SIG-M5 (cell line): Measurements from ENCODE around the gene CPT1C.

Source experiments
- DNase-seq: peaks from one replicate; lab custom pipeline; 2025; lab: John Stamatoyannopoulos, UW

The CPT1C gene

GRCh38 chr19:49690656-49691242, at the start of gene CPT1C:
CPT1C (plus strand) TSS chr19:49691116; CDS start chr19:49692253, 1,137 bp downstream.
- DNase-seq: no peak

- peak; percentile 85 for DNase-seq
Measured at GRCh38 chr19:49641688-49642491, 49.0 kb upstream of the CPT1C start, which contains the start of gene SCAF1. SCAF1 (plus strand) TSS chr19:49642209; CDS start chr19:49645027, 2,818 bp downstream.

GRCh38 chr19:49642492-49643035, 48.4 kb upstream of the CPT1C start:
- no peak for DNase-seq

- no peak for DNase-seq
Measured at GRCh38 chr19:49643466-49643865, 47.5 kb upstream of the CPT1C start.

DNA sequence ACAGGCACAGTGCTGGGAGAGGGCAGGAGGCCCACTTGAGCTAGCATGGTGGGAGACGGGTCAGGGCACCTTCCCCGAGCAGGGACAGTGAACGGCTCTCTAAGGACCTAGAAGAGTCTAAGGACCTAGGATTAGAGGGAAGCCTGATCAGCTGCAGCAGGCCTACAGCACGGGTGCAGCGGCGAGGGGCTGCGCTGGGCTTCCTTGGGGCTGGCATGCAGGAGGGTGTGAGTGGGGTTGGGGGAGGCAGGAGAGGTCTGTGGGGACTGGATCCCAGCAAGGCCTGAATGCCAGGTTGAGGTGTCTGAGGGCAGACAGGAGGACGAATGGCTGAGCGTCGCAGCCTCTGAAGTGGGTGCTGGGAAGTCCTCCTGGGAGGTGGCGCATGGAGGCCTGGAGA, 45.3 kb upstream of the CPT1C start:
- no peak for DNase-seq

- DNase-seq: no peak
Measured at GRCh38 chr19:49645995-49646394, 44.9 kb upstream of the CPT1C start.

DNA sequence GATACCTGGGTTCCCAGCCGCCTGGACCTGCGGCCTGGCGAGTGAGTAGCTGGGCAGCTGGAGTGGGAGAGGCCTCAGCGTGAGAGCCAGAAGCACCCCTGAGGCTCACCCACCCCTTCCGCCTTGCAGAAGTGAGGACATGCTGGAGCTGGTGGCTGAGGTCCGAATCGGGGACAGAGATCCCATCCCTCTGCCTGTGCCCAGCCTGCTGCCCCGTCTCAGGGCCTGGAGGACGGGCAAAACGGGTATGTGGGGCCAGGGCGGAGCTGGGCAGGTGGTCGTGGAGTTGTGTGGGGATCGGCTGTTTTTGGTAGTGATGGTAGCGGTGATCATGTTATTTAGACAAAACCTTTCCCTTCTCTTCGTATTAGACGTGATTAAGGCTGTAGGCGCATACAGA, 44.3 kb upstream of the CPT1C start:
- no peak for DNase-seq

DNA sequence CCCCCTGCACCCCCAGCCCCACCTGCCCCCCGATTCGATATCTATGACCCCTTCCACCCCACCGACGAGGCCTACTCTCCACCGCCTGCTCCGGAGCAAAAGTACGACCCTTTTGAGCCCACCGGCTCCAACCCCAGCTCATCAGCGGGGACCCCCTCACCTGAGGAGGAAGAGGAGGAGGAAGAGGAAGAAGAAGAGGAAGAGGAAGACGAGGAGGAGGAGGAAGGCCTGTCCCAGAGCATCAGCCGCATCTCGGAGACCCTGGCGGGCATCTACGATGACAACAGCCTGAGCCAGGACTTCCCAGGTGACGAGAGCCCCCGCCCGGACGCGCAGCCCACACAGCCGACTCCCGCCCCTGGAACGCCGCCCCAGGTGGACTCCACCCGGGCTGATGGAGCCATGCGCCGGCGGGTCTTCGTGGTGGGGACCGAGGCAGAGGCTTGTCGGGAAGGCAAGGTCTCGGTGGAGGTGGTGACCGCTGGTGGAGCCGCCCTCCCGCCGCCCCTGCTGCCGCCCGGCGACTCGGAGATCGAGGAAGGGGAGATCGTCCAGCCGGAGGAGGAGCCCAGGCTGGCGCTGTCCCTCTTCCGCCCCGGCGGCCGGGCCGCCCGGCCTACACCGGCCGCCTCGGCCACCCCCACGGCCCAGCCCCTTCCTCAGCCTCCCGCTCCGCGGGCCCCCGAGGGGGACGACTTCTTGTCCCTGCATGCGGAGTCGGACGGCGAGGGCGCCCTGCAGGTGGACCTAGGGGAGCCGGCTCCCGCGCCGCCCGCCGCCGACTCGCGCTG, 39.7 kb upstream of the CPT1C start:
- no peak for DNase-seq

GRCh38 chr19:49651820-49652550, 38.9 kb upstream of the CPT1C start:
- DNase-seq: no peak

DNA sequence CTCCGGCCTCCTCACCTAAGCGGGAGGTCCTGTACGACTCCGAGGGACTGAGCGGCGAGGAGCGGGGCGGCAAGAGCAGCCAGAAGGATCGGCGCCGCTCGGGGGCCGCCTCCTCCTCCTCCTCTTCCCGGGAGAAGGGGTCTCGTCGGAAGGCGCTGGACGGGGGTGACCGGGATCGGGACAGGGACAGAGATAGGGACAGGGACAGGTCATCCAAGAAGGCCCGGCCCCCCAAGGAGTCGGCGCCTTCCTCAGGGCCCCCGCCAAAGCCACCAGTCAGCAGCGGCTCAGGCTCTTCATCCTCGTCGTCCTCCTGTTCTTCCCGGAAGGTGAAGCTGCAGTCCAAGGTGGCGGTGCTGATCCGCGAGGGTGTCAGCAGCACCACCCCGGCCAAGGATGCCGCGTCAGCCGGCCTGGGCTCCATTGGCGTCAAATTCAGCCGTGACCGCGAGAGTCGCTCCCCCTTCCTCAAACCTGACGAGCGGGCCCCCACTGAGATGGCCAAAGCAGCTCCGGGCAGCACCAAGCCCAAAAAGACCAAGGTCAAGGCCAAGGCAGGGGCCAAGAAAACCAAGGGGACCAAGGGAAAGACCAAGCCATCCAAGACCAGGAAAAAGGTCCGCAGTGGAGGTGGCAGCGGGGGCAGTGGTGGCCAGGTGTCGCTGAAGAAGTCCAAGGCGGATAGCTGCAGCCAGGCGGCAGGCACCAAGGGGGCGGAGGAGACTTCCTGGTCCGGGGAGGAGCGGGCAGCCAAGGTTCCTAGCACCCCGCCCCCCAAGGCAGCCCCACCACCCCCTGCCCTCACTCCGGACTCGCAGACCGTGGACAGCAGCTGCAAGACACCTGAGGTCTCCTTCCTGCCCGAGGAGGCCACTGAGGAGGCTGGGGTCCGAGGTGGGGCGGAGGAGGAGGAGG, 38.1 kb upstream of the CPT1C start:
- DNase-seq: no peak

- no peak for DNase-seq
Measured at GRCh38 chr19:49653466-49653806, 37.5 kb upstream of the CPT1C start.

DNA sequence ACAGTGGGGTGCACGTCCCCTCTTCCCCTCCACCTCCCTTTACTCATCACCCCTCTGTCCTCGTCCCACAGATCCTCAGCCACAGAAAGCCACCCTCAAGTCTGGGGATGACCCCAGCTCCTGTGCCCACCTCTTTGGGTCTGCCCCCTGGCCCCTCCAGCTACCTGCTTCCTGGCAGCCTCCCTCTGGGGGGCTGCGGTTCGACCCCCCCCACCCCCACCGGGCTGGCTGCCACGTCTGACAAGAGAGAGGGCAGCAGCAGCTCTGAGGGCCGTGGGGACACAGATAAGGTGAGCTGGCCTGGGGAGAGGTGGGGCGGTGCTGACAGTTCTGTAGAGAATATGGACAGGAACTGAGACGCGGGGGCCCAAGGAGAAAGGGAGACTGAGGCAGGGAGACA, 36.3 kb upstream of the CPT1C start:
- DNase-seq: no peak

GRCh38 chr19:49655570-49656455, 35.1 kb upstream of the CPT1C start:
- no peak for DNase-seq

DNA sequence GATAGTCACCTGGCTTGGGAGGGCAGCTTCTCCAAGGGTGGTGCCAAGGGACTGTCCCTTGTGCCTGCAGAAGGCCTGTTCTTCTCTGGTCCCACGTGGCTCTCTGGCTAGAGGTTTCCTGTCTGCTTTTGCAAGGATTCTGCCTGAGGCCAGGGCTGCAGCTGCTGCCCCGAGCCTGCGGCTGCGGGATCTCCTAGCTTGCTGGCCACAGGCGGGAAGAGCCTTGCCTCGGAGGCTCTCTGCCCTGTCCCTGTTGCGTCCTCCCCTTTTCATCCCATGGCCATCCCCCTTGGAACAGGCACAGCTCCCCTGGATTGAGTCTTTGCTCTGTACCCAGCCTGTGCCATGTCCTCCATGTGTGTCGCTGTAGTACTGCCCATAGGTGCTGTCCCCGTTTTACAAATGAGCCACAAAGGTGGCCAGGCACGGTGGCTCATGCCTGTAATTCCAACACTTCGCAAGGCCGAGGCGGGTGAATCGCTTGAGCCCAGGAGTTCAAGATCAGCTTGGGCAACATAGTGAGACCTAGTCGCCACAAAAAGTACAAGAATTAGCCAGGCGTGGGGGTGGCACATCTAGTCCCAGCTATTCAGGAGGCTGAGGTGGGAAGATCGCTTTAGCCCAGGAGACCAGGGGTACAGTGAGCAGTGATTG, 34.3 kb upstream of the CPT1C start:
- no peak for DNase-seq

DNA sequence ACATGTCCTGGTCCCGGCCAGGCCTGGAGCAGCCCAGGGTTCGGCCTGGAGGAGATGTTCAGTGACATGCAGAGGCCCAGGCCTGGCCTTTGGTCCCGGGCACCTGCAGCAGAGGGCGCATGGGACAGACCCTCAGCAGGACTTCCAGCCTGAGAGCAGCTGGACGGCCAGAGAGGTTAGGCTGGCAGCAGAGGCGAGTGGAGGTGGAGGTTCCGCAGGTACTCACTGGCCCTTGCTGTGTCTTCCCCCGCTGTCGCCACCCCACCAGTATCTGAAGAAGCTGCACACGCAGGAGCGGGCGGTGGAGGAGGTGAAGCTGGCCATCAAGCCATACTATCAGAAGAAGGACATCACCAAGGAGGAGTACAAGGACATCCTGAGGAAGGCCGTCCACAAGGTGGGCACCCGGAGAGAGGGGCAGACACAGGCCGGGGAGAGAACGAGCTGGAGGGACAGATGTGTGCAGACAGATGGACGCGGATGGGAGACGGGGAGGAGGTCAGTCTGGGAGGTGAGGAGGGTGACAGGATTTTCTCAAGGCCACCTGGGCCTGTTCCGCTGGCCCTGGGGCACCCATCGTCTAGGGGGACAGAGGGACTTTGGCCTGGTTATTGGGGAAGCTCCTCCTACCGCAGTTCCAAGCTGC, 33.3 kb upstream of the CPT1C start:
- no peak for DNase-seq

DNA sequence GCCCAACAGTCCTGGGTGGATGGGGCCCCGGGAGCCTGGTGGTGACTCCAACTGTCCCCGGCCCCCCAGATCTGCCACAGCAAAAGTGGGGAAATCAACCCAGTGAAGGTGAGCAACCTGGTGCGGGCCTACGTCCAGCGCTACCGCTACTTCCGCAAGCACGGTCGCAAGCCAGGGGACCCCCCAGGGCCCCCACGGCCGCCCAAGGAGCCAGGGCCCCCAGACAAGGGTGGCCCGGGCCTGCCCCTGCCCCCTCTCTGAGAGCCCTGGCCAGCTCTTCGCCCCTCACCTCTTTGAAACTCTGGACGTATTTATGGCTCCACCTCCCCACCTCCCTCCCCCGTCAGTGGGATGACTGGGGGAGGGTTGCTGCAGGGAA, 32.8 kb upstream of the CPT1C start:
- DNase-seq: no peak

DNA sequence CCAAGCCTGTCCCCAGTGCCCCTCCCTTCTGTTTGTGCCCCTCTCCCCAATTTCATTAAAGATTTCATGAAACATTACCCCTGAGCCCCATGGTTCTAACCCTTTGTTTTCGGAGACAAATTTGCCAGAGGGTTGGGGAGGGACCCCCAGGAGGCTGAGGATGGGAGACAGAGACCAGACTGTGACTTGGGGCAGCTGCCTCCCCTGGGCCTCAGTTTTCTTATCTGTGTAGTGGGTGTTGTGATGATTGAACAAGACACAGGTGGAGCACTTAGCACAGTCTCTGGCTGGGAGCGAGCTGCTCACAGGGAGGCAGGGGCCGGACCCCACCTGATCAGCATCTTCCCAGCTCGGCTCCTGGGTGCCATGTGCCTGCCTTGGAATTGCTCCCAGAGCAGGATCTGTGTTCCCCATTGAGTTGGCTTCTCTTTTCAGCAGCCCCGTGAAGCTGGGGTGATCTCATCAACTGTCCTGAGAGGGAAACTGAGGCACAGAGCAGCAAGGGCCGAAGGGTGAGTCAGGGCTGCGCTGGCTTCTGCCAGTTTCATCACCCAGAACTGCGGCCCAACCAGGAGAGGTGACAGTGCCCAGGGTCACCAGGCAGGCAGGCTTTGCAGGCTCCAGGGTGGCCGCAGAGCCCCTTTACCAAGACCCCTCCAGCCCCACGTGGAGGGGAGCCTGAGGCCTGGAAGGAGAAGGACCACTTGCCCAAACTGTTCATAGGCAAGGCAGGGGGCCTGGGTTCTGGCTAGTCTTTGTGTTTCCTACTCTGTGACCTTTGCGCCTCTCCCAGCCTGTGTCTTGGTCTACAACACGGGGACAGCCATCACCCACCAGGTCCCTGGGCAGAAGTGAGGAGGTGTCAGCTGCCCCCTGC, 32.1 kb upstream of the CPT1C start:
- no peak for DNase-seq
